HepG2 (cell line): ENCODE data around the gene SERPINA6. TPM values are rescaled to one million over a fixed set of nuclear protein-coding genes. Genes with fewer than 3 reads are reported as not detected.

ENCODE experiments used
- ASH2L ChIP-seq: fragments of 300-600, 200-600 bp; sonication (generic); IDR thresholded peaks from 2 replicates; pipeline ENCODE4 v1.7.0; 2017; ENCODE audit warnings: low read depth, mild to moderate bottlenecking, moderate library complexity, mixed read lengths, low read length; ENCODE audit not compliant: insufficient read length
- DPF2 ChIP-seq: sonication (generic); formaldehyde crosslinking; IDR thresholded peaks from 2 replicates; pipeline ENCODE4 v1.4.0; 2020; ENCODE audit warnings: mild to moderate bottlenecking, low read depth, missing genetic modification reagents, borderline replicate concordance
- GTF3A ChIP-seq: sonication (generic); formaldehyde crosslinking; conservative IDR thresholded peaks from 2 replicates; pipeline ENCODE4 v1.4.0; 2020; ENCODE audit warnings: mild to moderate bottlenecking, missing genetic modification reagents
- PLSCR1 ChIP-seq: sonication (generic); formaldehyde crosslinking; IDR thresholded peaks from 2 replicates; pipeline ENCODE4 v1.5.0; 2020; ENCODE audit warnings: missing genetic modification reagents, mild to moderate bottlenecking, borderline replicate concordance
- ZNF629 ChIP-seq: sonication (generic); formaldehyde crosslinking; conservative IDR thresholded peaks from 2 replicates; pipeline ENCODE4 v1.5.0; 2020; ENCODE audit warnings: missing genetic modification reagents
- polyA plus RNA-seq, 8 experiments: library from polyadenylated mRNA; depleted of rRNA in 3 of 8; stranded (reverse) in 7 of 8; unstranded in 1 of 8; fragments of >200 nt; fragmentation: Illumina TruSeq in 4 of 8; extraction: Trizol in 4 of 8; gene quantifications; 2 replicates each; pipeline versions ENCODE4 v1.2.1 to v1.2.3, GENCODE V29; 2011 to 2016; ENCODE audit warnings: low read depth in 4 of 8, missing spikeins in 1 of 8, mixed read lengths in 1 of 8; ENCODE audit not compliant: insufficient read depth in 1 of 8
- total RNA-seq, 5 experiments: library from RNA; depleted of rRNA; stranded (reverse); fragments of >200 nt; fragmentation: Illumina TruSeq; extraction: Trizol; gene quantifications; 2 replicates each; pipeline ENCODE4 v1.2.3, GENCODE V29; 2016; ENCODE audit warnings: low read depth in 1 of 5
- TF ChIP-seq, protein P1 (sequence below): sonication (generic); formaldehyde crosslinking; IDR thresholded peaks from 2 replicates; pipeline ENCODE4 v1.4.0; 2020; ENCODE audit warnings: missing genetic modification reagents
- TF ChIP-seq, protein P2 (sequence below): IDR thresholded peaks from 2 replicates; pipeline ENCODE4 v1.4.0; 2020; ENCODE audit warnings: mild to moderate bottlenecking, missing genetic modification reagents
- TF ChIP-seq, protein P3 (sequence below): sonication (generic); formaldehyde crosslinking; IDR thresholded peaks from 2 replicates; pipeline ENCODE4 v1.4.0; 2020; ENCODE audit warnings: missing genetic modification reagents, low read depth, mild to moderate bottlenecking, borderline replicate concordance

The SERPINA6 gene
- total and polyA plus RNA-seq, 2 of the 13 experiments (the other 11 are each of a cell fraction or from before 2014, with no cell fraction given) = 260 to 333 TPM

DNA sequence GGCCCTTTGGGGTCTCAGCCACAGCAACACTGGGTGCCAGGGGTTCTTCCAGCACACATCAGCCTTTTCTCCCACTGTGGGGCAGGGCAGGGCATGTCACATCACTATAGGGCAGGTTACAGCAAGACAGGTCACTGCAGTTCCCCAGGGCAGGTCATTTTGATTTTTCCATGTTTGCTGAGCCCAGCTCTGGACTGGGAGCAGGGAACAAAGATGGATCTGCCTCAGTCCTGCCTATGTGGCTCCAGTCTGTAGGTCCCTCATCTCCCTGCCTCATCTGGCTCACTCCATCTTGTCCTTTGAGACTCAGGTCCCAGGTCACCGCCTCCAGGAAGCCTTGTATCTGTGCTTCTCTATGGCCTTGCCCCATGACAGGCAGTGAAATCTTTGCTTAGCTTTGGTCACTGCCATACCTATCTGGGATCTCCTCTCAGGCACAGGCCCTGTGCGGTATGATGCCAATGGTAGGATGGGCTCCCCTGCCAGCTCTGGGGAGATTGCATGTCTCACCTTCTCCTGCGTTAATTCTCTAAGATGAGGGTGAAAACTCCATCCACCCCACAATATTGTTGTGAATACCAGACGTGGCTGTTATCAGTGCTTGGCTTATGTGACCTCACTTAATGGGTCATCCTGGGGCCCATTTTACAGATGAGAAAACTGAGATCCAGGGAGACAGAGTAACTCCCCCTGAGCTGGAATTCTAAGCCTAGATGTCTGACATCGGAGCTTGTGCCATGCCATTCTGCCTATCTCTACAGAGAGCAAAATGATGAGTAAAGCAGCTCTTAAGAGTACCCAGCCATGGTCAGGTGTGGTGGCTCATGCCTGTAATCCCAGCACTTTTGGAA is 1.5 kb downstream of the SERPINA6 start (continued):
- TF ChIP-seq PLSCR1 (CRISPR knock-in tag) (no peak), ZNF629 (CRISPR knock-in tag) (peak; percentile 98), DPF2 (no peak), GTF3A (no peak), ASH2L (no peak)
- TF ChIP-seq, protein P1, sequence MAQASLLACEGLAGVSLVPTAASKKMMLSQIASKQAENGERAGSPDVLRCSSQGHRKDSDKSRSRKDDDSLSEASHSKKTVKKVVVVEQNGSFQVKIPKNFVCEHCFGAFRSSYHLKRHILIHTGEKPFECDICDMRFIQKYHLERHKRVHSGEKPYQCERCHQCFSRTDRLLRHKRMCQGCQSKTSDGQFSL = no peak
- TF ChIP-seq, protein P2, sequence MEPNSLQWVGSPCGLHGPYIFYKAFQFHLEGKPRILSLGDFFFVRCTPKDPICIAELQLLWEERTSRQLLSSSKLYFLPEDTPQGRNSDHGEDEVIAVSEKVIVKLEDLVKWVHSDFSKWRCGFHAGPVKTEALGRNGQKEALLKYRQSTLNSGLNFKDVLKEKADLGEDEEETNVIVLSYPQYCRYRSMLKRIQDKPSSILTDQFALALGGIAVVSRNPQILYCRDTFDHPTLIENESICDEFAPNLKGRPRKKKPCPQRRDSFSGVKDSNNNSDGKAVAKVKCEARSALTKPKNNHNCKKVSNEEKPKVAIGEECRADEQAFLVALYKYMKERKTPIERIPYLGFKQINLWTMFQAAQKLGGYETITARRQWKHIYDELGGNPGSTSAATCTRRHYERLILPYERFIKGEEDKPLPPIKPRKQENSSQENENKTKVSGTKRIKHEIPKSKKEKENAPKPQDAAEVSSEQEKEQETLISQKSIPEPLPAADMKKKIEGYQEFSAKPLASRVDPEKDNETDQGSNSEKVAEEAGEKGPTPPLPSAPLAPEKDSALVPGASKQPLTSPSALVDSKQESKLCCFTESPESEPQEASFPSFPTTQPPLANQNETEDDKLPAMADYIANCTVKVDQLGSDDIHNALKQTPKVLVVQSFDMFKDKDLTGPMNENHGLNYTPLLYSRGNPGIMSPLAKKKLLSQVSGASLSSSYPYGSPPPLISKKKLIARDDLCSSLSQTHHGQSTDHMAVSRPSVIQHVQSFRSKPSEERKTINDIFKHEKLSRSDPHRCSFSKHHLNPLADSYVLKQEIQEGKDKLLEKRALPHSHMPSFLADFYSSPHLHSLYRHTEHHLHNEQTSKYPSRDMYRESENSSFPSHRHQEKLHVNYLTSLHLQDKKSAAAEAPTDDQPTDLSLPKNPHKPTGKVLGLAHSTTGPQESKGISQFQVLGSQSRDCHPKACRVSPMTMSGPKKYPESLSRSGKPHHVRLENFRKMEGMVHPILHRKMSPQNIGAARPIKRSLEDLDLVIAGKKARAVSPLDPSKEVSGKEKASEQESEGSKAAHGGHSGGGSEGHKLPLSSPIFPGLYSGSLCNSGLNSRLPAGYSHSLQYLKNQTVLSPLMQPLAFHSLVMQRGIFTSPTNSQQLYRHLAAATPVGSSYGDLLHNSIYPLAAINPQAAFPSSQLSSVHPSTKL = peak; percentile 14; the same call in 1 of the 2 replicates
- TF ChIP-seq, protein P3, sequence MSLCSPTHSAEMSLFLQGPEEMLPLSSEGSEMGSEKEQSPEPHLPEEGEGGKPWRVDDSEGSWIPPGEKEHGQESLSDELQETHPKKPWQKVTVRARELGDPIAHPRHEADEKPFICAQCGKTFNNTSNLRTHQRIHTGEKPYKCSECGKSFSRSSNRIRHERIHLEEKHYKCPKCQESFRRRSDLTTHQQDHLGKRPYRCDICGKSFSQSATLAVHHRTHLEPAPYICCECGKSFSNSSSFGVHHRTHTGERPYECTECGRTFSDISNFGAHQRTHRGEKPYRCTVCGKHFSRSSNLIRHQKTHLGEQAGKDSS (CRISPR knock-in tag) = 0 out of 2 replicates have a peak, but pooled peaks have one; percentile 26
